GM20000 (cell line): ENCODE data around the gene ANXA11.

Experiments
- DNase-seq: peaks from one replicate; pipeline ENCODE4 v3.0.0; 2012; ENCODE audit warnings: low spot score
- CTCF ChIP-seq: IDR thresholded peaks from 2 replicates; pipeline ENCODE4 v1.5.1; 2012; ENCODE audit warnings: mild to moderate bottlenecking, control low read depth; ENCODE audit errors: extremely low read depth, missing control alignments

Gene ANXA11

GRCh38 chr10:80197972-80198916, 7.1 kb downstream of the ANXA11 start:
- no peak for DNase-seq
- no peak for TF ChIP-seq CTCF

- no peak for DNase-seq
- no peak for TF ChIP-seq CTCF
These were observed 8.4 kb downstream of the ANXA11 start for GRCh38 chr10:80196950-80197315.

- no peak for TF ChIP-seq CTCF
These were observed 8.9 kb downstream of the ANXA11 start for GRCh38 chr10:80196270-80196949.

GRCh38 chr10:80195046-80195574, 10.2 kb downstream of the ANXA11 start:
- no peak for DNase-seq
- TF ChIP-seq CTCF, result no peak

More at GRCh38 chr10:80196270-80196949, 8.9 kb downstream of the ANXA11 start:
- DNase-seq, result peak; percentile 43

- TF ChIP-seq CTCF, result no peak
- DNase-seq, result no peak
These were observed 10.8 kb downstream of the ANXA11 start for GRCh38 chr10:80194373-80195045.

GRCh38 chr10:80192553-80192952, 12.8 kb downstream of the ANXA11 start:
- TF ChIP-seq CTCF, result no peak
- DNase-seq, result no peak
